BLaER1 (cell line): ENCODE data around the gene AFF1.
A peak's percentile ranks its signal among the peaks of the same experiment; 100 is the strongest.

Experiments used
- H3K27ac ChIP-seq: shearing (Covaris generic); formaldehyde crosslinking; 2 replicates; pipeline ENCODE4 v1.8.1; 2022
- H3K27me3 ChIP-seq: shearing (Covaris generic); formaldehyde crosslinking; 2 replicates; pipeline ENCODE4 v1.8.1; 2022
- H3K36me3 ChIP-seq: shearing (Covaris generic); formaldehyde crosslinking; 2 replicates; pipeline ENCODE4 v1.8.1; 2022
- H3K4me1 ChIP-seq: shearing (Covaris generic); formaldehyde crosslinking; 2 replicates; pipeline ENCODE4 v1.8.1; 2022
- H3K4me2 ChIP-seq: shearing (Covaris generic); formaldehyde crosslinking; 2 replicates; pipeline ENCODE4 v1.8.1; 2022
- H3K4me3 ChIP-seq: shearing (Covaris generic); formaldehyde crosslinking; 2 replicates; pipeline ENCODE4 v1.8.1; 2022
- H3K9ac ChIP-seq: shearing (Covaris generic); formaldehyde crosslinking; 2 replicates; pipeline ENCODE4 v1.8.1; 2022
- H3K9me3 ChIP-seq: shearing (Covaris generic); formaldehyde crosslinking; 2 replicates; pipeline ENCODE4 v1.8.1; 2022
- H4K20me1 ChIP-seq: shearing (Covaris generic); formaldehyde crosslinking; 2 replicates; pipeline ENCODE4 v1.8.1; 2022
- Cebpa-rat ChIP-seq: shearing (Covaris generic); IDR thresholded peaks from 2 replicates; pipeline ENCODE4 v1.8.1; 2022

AFF1 gene

DNA sequence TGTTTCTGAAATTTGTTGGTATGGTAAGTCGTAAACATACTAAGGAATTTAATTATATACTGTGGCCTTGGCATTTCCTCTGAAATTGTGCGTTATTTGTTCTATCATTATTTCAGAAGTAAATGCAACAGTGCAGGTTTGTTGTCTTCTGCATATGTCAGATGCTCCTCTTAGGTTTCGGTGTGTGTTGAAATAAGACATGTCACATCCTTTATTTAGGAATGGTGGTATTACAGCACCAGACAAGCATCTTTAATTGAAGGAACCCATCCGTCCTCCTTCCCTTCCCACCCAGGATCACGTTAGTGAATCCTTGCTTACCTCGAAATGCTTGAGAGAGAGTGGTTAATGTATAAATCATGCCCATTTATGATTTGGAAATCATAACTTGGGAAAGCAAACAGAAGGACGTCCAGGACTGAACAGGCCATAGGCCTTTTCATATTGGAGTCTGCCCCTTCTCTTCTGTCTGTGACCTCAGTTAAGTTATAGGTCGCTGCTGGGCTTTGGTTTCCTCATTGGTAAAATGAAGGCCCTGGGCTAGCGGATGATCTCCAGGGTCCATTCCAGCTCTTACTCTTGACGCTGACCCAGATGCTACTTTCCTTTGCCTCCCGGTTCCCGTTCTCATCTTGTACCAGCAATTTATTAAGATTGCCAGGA lies 151.5 kb downstream of the AFF1 start:
- Histone ChIP-seq H3K4me1 (peaks cover 73% of the 10 kb centered on the region), H4K20me1 (peaks cover 91% of the 10 kb centered on the region), H3K9me3 (no peaks in the 10 kb centered on the region), H3K4me3 (no peak overlapping the region), H3K4me2 (peak overlapping the region; percentile 15; the same call in 1 of the 2 replicates), H3K27me3 (no peaks in the 10 kb centered on the region), H3K27ac (no peak overlapping the region), H3K36me3 (peaks cover 75% of the 10 kb centered on the region), H3K9ac (no peak overlapping the region)
- TF ChIP-seq Cebpa-rat: no peak

DNA sequence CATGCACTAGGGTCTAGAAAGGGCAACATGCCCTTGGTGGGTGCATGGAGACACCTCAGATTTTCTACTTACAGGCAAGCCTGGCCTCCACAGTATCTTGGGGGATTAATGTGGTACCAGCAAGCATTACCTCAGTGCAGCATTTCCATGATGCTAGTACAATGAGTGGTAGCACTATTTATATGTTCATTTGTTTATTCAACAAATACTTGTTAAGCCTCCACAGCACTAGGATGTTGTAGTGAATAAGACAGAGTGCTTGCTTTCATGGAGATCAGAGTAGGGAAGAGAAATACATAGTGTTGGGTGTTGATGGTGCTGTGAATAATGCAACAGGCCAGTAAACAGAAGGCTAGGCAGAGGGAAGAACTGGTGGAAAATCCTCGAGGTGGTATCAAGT lies 152.2 kb downstream of the AFF1 start:
- H3K4me2 ChIP-seq: peak overlapping the region; percentile 15
- peaks cover 71% of the 10 kb centered on the region for H3K4me1 ChIP-seq
- no peaks in the 10 kb centered on the region for H3K9me3 ChIP-seq
- H4K20me1 ChIP-seq: peaks cover 91% of the 10 kb centered on the region
- no peak overlapping the region for H3K27ac ChIP-seq
- H3K36me3 ChIP-seq: peaks cover 77% of the 10 kb centered on the region
- no peak overlapping the region for H3K9ac ChIP-seq
- H3K4me3 ChIP-seq: no peak overlapping the region
- TF ChIP-seq Cebpa-rat: no peak
- no peaks in the 10 kb centered on the region for H3K27me3 ChIP-seq

DNA sequence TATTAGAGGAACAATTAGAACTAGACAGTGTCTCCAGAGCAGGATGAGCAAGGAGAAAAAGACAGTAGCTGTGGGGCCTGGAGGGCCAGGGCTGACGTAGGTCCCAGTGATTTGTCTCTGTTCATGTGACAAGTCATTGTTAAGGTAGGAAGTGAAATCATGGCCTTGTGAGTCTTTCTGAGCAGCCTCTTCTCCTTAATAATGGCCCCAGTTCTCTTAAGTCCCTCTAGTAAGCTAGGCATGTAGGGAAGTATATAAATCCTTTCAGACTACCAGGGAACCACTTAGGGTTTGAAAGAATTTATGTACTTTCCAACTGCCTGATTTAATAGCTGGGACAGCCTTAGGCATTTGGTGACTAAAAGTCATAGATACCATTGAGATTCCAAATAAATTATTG lies 152.6 kb downstream of the AFF1 start:
- no peaks in the 10 kb centered on the region for H3K27me3 ChIP-seq
- no peak overlapping the region for H3K4me3 ChIP-seq
- H3K9ac ChIP-seq: no peak overlapping the region
- peaks cover 91% of the 10 kb centered on the region for H4K20me1 ChIP-seq
- H3K4me2 ChIP-seq: peak overlapping the region; percentile 15
- no peak overlapping the region for H3K27ac ChIP-seq
- H3K9me3 ChIP-seq: no peaks in the 10 kb centered on the region
- TF ChIP-seq Cebpa-rat: no peak
- H3K36me3 ChIP-seq: peaks cover 81% of the 10 kb centered on the region
- peaks cover 71% of the 10 kb centered on the region for H3K4me1 ChIP-seq

DNA sequence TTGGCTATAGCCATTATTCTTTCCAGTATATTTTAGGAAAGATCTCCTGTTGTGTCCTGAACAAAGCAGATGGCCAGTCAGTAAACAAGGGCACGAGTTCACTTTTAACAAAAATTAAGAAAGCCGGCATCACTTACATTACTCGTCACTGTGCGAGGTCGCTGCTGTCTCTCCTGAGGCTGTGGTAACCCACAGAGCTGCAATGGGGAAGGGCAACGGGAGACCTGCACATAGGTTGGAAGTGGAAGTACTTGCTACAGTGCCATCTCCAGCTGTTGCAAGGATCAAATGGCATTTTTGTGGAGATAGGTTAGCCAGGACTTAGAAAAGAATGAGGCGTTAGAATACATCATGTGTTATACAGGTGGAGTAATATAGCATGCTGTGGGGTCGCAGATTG lies 153.4 kb downstream of the AFF1 start:
- TF ChIP-seq Cebpa-rat: no peak
- Histone ChIP-seq H3K27me3 (no peaks in the 10 kb centered on the region), H3K9me3 (no peaks in the 10 kb centered on the region), H3K4me1 (peaks cover 72% of the 10 kb centered on the region), H3K36me3 (peaks cover 84% of the 10 kb centered on the region), H3K9ac (no peak overlapping the region), H4K20me1 (peaks cover 91% of the 10 kb centered on the region), H3K27ac (no peak overlapping the region), H3K4me2 (peak overlapping the region; percentile 29; the same call in 1 of the 2 replicates), H3K4me3 (no peak overlapping the region)

GRCh38 chr4:87089368-87089767 lies 154.6 kb downstream of the AFF1 start:
- peaks cover 84% of the 10 kb centered on the region for H3K36me3 ChIP-seq
- H3K27ac ChIP-seq: no peak overlapping the region
- H3K27me3 ChIP-seq: no peaks in the 10 kb centered on the region
- H3K4me1 ChIP-seq: peaks cover 63% of the 10 kb centered on the region
- H3K4me3 ChIP-seq: no peak overlapping the region
- peaks cover 91% of the 10 kb centered on the region for H4K20me1 ChIP-seq
- H3K4me2 ChIP-seq: no peak overlapping the region
- no peaks in the 10 kb centered on the region for H3K9me3 ChIP-seq
- H3K9ac ChIP-seq: no peak overlapping the region
- TF ChIP-seq Cebpa-rat: no peak

DNA sequence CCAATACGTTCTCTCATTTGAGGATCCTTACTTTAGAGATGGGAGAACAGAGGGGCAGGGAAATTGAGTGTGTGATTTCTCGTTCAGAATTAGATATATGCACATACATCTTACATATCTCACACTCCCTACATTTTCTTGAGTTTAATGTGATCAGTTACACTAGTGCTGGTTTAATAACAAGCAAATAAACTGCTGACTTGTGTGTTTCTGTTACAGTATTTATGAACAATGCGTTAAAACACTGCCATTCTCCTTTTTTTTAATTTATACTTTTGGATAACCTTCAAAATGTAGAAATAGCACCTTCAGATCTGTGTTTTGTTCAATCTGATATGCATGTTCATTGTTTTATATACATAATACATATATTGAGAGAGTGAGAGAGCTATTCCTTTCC lies 155.5 kb downstream of the AFF1 start:
- H3K4me3 ChIP-seq: no peak overlapping the region
- no peak overlapping the region for H3K27ac ChIP-seq
- peaks cover 92% of the 10 kb centered on the region for H4K20me1 ChIP-seq
- no peaks in the 10 kb centered on the region for H3K27me3 ChIP-seq
- no peaks in the 10 kb centered on the region for H3K9me3 ChIP-seq
- peaks cover 59% of the 10 kb centered on the region for H3K4me1 ChIP-seq
- peaks cover 85% of the 10 kb centered on the region for H3K36me3 ChIP-seq
- no peak for TF ChIP-seq Cebpa-rat
- H3K4me2 ChIP-seq: no peak overlapping the region
- H3K9ac ChIP-seq: no peak overlapping the region

DNA sequence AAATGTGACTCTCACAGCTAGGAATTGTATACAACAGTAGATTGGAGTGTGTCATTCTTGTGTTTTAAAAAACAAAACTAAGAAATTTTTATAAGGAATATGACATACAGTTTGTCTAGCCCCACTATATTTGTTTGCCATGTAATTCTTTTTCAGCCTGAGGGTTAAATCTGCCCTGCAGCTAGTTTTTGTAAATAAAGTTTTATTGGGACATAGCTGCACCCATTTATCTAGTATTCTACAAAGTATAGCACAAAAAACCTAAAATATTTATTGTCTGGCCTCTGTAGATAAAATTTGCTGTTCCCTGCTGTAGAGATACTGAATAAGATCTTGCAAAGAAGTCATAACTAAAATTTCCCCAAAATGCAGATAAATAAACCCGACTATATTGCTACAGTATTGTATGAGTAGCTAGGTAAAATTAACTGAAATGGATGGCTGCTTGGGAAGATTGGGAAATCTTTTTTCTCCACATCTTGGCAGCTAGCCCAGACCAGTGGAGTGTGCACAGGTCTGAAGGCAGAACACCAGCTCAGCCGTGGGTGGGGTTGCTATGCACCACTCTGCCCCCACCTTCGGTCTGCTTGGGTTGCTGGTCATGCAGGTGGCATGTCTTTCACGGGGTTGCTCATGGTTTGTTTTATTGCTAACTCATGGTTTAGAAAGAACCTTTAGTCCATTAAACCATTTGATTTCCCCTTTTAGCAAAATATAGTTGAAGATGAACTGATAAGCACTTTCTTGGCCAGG lies 157.8 kb downstream of the AFF1 start:
- Histone ChIP-seq H3K9ac (no peak overlapping the region), H3K27ac (no peak overlapping the region), H3K36me3 (peaks cover 87% of the 10 kb centered on the region), H3K9me3 (no peaks in the 10 kb centered on the region), H4K20me1 (peaks cover 92% of the 10 kb centered on the region), H3K27me3 (no peaks in the 10 kb centered on the region), H3K4me1 (peaks cover 39% of the 10 kb centered on the region), H3K4me3 (no peak overlapping the region), H3K4me2 (peak overlapping the region; percentile 11; the same call in 1 of the 2 replicates)
- no peak for TF ChIP-seq Cebpa-rat

DNA sequence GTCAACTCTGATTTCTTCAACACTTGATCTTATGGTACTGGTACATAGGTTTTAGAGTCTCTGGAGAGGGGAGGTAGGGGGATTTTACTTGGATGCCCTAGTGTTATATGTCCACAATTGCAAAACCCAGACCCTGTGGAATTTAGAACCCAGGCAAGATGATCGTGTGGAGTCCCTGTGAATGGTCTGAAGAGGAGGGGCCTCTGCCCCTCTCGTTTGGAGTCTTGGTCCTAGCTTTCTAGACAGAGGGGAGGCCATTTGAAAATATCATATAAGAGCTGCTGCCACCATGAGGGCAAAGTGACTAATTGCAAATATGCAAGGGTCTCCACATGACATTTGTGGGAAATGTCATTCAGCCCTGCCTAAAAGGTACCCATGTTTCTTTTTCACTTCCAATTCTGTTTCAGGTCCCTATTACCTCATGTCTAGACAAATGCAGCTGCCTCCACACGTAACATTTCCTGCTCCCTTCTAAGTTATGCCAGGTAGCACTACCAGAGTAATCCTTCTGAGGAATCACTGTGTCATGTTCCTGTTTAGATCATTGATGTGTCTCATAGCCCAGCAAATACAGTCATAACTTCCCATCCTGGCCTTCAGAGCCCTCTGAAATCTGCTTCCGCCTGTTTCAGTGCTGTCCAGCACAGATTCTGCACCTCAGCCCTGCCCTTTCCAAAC lies 158.8 kb downstream of the AFF1 start:
- H3K9me3 ChIP-seq: no peaks in the 10 kb centered on the region
- no peaks in the 10 kb centered on the region for H3K27me3 ChIP-seq
- H3K36me3 ChIP-seq: peaks cover 88% of the 10 kb centered on the region
- no peak overlapping the region for H3K9ac ChIP-seq
- peaks cover 89% of the 10 kb centered on the region for H4K20me1 ChIP-seq
- H3K4me3 ChIP-seq: no peak overlapping the region
- no peak overlapping the region for H3K27ac ChIP-seq
- TF ChIP-seq Cebpa-rat: no peak
- H3K4me1 ChIP-seq: peaks cover 29% of the 10 kb centered on the region
- no peak overlapping the region for H3K4me2 ChIP-seq

DNA sequence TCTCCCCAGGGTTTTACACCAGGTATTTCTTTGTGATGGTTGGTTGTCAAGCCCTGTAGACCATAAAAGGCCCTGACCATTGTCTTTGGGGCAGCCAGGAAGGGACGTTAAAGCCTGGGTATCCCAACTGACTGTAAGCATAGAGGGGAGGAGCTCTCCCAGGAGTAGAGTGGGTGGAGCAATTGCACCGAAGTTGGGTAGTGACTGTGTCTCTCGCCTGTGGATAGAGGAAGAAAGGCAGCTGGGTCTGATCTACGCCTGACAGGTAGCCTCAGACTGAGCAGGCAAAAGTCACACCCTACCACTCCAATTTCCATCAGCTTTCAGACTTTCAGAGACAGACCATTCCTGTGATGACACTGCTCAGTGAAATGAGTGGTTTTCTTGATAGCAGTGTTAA lies 162.3 kb downstream of the AFF1 start:
- H3K9me3 ChIP-seq: no peaks in the 10 kb centered on the region
- H3K4me3 ChIP-seq: no peak overlapping the region
- H3K9ac ChIP-seq: no peak overlapping the region
- H3K27me3 ChIP-seq: no peaks in the 10 kb centered on the region
- H4K20me1 ChIP-seq: peaks cover 93% of the 10 kb centered on the region
- peak overlapping the region; percentile 3; the same call in 1 of the 2 replicates for H3K27ac ChIP-seq
- H3K36me3 ChIP-seq: peaks cover 94% of the 10 kb centered on the region
- H3K4me2 ChIP-seq: no peak overlapping the region
- no peak for TF ChIP-seq Cebpa-rat
- peaks cover 14% of the 10 kb centered on the region for H3K4me1 ChIP-seq

GRCh38 chr4:87100168-87100567 lies 165.4 kb downstream of the AFF1 start:
- H3K4me1 ChIP-seq: peaks cover 6% of the 10 kb centered on the region; the same call in 1 of the 2 replicates
- H3K36me3 ChIP-seq: peaks cover 77% of the 10 kb centered on the region
- H3K9me3 ChIP-seq: no peaks in the 10 kb centered on the region
- no peak overlapping the region for H3K27ac ChIP-seq
- no peak for TF ChIP-seq Cebpa-rat
- H4K20me1 ChIP-seq: peaks cover 86% of the 10 kb centered on the region
- no peak overlapping the region for H3K4me2 ChIP-seq
- no peaks in the 10 kb centered on the region for H3K27me3 ChIP-seq
- H3K4me3 ChIP-seq: no peak overlapping the region
- H3K9ac ChIP-seq: no peak overlapping the region
